GM12874 (cell line): Measurements from ENCODE around the gene GRHL3.

Source experiments
- CTCF ChIP-seq: IDR thresholded peaks from 2 replicates; pipeline ENCODE4 v1.5.1; 2011; ENCODE audit warnings: low read depth, mild to moderate bottlenecking, control low read depth, low read length, moderate library complexity; ENCODE audit not compliant: insufficient read depth

The GRHL3 gene

GRCh38 chr1:24295535-24295934, 23.6 kb upstream of the GRHL3 start:
- TF ChIP-seq CTCF, result no peak

GRCh38 chr1:24297187-24297851, 21.8 kb upstream of the GRHL3 start:
- TF ChIP-seq CTCF, result no peak

- no peak for TF ChIP-seq CTCF
These were observed 21.3 kb upstream of the GRHL3 start for GRCh38 chr1:24297852-24298232.

- no peak for TF ChIP-seq CTCF
These were observed 20.6 kb upstream of the GRHL3 start for GRCh38 chr1:24298606-24299005.

- no peak for TF ChIP-seq CTCF
These were observed 19.3 kb upstream of the GRHL3 start for GRCh38 chr1:24299901-24300300.

- no peak for TF ChIP-seq CTCF
These were observed 18.0 kb upstream of the GRHL3 start for GRCh38 chr1:24300971-24301784.

- TF ChIP-seq CTCF, result no peak
These were observed 17.4 kb upstream of the GRHL3 start for GRCh38 chr1:24301785-24302175.
